DMS153 treated with DMSO at 0.1 percent for 48 hours (cell line): Measurements from ENCODE around the gene AIG1.
A peak's percentile ranks its signal among the peaks of the same experiment; 100 is the strongest.
"Not testable (repeated sequence)": the region's sequence is repeated elsewhere in the genome, so short reads cannot be mapped to it uniquely, and the experiment has no call there.

ENCODE experiments used
- DNase-seq: peaks from one replicate; lab custom pipeline; 2025; ENCODE audit not compliant: unreplicated experiment; lab: John Stamatoyannopoulos, UW

The AIG1 gene

GRCh38 chr6:143060806-143061596 lies at the start of gene AIG1:
Gene AIG1 (plus strand): TSS chr6:143060889. CDS start chr6:143060926, 37 bp downstream.
- peak; percentile 61 for DNase-seq

GRCh38 chr6:143014764-143015163 lies 45.9 kb upstream of the AIG1 start:
- DNase-seq, result no peak

DNA sequence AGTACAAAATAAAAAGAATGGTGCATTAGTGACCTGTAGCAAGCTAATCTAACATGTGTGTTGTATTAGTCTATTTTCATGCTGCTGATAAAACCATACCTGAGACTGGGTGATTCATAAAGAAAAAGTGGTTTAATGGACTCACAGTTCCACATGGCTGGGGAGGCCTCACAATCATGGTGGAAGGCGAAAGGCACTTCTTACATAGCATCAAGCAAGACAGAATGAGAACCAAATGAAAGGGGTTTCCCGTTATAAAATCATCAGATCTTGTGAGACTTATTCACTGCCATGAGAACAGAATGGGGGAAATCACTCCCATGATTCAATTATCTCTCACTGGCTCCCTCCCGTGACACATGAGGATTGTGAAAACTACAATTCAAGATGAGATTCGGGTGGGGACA lies 45.4 kb upstream of the AIG1 start:
- no peak for DNase-seq

GRCh38 chr6:143018955-143019354 lies 41.7 kb upstream of the AIG1 start:
- DNase-seq, result no peak

GRCh38 chr6:143020862-143021261 lies 39.8 kb upstream of the AIG1 start:
- DNase-seq, result not testable (repeated sequence)

DNA sequence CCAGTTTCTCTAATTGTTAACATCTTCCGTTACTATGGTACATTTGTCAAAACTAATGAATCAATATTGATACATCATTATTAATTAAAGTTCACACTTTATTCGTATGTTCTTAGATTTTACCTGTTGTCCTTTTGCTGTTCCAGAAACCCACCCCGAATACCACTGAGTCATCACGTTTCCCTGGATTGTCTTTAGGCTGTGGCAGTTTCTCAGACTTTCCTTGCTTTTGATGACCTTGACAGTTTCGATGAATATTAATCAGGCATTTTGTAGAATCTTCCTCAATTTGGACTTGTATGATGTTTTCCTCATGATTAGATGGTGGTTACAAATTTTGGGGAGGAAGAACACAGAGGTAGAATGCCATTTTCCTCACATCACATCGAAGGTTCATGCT lies 39.1 kb upstream of the AIG1 start:
- no peak for DNase-seq

- no peak for DNase-seq
Observed at GRCh38 chr6:143022587-143022986, 38.1 kb upstream of the AIG1 start.

GRCh38 chr6:143023695-143024094 lies 37.0 kb upstream of the AIG1 start:
- no peak for DNase-seq

- no peak for DNase-seq
Observed at GRCh38 chr6:143024977-143025376, 35.7 kb upstream of the AIG1 start.

DNA sequence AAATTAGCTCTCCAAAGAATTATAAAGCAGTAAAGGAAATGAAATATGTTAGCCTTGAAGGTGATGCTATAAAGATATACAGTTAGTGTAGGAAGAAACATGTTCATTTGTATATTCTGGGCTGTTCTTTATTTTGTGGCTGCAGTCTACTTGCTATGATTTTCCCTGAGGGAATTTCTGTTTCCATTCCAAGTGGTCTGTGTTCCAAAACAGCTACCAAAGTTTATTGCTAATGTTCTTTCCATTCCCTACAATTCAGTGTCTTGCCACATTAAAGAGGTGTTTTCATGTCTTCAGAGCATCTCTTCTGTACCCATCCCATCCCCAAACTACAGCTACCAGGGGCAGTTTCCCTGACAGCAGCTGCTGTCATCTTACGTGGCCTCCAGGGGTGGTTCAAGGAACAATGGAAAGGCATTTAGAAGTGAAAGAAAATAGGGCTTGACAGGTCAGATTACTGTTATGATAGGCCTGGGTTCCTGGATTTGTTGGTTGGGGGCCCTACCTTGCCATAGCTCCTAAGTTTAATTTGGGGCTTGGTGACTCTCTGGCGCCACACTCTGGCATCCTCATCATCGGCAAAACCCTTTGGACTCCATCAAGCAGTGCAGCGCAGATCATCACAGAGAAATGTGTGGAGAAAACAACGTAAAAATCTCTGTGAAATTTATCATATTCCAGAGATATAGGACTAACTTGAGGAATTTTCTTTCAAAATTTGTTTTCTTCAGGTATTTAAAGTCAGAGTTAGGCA lies 33.8 kb upstream of the AIG1 start:
- DNase-seq, result no peak

- DNase-seq, result peak; percentile 48
Observed at GRCh38 chr6:143034689-143035334, 25.9 kb upstream of the AIG1 start.

DNA sequence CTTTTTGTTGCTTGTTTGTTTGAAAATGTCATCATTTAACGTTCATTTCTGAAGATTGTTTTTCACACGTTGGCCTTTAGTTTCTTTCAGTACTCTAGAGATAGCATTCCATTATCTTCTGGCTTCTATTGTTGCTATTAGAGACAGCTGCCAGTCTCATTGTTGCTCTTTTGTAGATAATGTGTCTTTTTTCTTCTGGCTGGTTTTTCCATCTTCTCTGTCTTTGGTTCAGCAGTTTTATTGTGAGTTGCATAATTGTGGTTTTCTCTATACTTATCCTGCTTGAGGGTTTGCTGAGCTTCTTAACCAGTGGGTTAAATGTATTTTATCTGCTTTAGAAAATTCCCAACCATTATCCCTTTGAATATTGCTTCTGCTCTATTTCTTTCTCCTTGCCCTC lies 23.2 kb upstream of the AIG1 start:
- DNase-seq, result no peak

- DNase-seq, result no peak
Observed at GRCh38 chr6:143038833-143039232, 21.9 kb upstream of the AIG1 start.

- DNase-seq, result no peak
Observed at GRCh38 chr6:143039548-143039947, 21.1 kb upstream of the AIG1 start.

- no peak for DNase-seq
Observed at GRCh38 chr6:143040018-143040417, 20.7 kb upstream of the AIG1 start.

GRCh38 chr6:143044345-143044744 lies 16.3 kb upstream of the AIG1 start:
- DNase-seq, result not testable (repeated sequence)

DNA sequence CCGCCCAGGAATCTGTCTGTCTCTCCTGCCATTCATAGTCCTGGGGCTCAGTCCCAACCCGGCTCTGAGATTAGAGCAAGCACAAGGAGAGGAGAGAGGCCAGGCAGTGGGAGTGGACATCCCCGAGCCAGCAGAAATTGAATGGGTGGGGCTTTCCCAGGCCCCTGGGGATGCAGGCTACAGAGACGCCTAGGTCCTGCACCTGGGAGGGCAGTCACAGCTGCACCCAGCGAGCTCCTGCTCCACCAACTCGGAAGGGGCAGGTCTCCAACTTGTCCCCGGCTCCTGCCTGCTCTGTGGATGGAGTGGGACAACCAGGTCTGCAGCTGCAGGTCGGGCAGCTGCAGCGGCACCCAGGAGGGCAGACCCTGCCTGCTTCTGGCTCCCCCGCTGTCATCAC lies 11.1 kb upstream of the AIG1 start:
- no peak for DNase-seq

DNA sequence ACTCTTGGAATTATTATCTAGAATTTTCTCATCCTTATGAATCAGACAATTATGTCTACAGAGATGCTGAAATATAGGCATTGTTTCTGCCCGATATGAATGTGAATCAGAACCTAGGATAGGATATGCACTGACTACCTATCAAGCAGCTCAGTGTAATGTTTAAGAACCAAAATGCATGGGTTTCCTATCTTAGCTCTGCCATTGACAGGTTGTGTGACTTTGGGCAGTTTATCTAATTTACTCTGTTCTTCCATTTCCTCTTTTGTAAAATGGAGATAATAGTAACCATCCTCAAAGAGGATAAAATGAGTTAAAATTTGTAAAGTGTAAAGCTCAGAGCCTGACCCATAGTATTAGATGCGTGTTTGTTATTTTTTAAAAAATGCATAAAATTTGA lies 10.2 kb upstream of the AIG1 start:
- DNase-seq, result no peak

DNA sequence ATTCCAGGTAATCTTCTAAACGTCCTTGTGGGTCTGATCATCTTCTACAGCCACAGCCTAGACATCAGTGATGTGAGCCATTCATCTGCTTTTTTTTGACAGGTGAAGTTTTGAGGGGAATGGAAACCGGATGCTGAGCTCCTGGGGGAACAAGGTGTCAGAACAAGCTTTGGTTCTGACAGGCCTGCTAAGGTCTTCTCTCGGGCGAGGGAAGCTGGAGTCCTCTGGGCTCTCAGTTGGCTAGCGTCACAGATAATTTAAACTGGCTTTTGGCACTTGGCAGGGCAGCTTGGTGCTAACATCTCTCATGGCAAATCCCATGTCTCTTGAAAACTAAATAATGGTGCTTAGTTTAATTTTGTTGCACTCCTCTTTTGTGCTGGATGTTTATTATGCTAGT lies 8.4 kb upstream of the AIG1 start:
- DNase-seq, result no peak

DNA sequence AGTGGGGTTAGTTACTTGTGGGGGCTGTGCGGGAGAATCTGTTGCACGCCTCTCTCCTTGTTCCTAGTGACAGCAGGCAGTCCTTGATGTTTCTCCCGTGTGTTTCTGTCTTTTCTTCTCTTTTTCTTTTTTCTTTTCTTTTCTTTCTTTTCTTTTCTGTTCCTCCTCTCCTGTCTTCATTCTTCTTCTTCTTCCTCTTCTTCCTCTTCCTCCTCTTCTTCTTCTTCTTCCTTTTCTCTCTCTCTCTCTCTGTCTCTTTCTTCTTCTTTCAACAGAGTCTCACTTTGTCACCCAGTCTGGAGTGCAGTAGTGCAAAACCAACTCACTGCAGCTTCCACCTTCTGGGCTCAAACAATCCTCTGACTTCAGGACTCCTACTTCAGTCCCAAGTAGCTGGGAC lies 6.8 kb upstream of the AIG1 start:
- DNase-seq, result no peak

GRCh38 chr6:143054329-143054728 lies 6.4 kb upstream of the AIG1 start:
- no peak for DNase-seq

DNA sequence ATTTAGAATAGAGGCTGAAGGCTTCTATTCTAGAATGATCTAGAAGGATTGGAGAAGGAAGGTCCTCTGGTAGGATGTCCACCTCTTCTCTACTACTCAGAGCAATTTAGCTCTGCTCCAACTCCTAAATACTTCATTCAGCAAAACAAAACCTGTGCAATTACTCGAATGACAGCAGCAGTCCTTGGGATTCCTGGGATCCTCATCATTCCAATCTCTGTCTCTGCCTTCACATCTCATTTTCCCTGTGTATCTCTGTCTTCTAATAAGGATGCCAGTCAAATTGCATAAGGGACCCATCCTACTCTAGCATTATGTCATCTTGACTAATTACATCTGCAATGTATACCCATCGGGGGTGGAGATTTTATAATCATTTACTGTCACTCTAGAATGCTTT lies 5.5 kb upstream of the AIG1 start:
- DNase-seq, result no peak
